ENCODE results near the gene MAD1L1. TPM values are rescaled to one million over a fixed set of nuclear protein-coding genes. Genes with fewer than 3 reads are reported as not detected.

The MAD1L1 gene
- total RNA-seq, 4 donors from 2014 or later = 18.4 to 39.1 (median 25.7) TPM

DNA sequence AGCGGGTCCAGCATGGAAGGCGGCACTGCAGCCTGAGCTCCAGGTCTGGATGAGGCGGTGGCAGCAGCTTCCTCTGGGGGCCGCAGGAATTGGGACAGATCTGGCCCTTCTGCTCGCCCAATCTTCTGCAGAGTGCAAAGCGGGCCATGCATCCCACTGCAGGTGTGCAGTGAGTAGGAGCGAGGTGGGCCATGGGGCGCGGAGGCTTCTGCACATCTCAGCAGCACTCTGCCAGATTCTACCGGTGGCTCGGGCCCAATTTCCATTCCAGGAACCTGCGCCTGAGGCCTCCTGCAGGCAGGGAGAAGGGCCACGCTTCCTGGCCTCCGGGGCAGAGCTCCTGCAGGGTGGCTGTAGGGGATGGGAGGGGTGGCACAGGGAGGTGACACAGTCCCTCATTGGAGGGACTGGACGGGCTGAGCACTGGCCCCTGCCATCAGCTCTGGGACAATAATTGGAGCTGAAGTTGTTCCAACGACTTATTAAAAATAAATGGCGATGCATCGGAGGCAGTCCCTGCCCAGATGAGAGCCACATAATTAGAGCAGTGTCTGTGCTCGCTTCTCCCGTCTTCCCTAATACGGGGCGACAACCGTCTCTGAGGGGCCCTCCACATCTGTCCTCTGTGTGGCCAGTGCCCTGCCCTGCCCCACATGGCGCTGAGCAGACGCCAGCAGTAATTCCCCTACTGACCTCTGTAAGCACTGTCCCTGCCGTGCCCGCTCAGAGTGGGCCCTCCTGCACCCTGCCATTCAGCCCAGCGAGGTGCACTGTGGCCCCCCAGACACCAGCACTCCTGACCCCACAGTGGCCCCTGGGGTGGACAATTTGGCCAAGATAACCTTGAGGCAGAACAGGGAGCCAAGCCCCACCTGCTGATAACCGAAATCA lies 365.1 kb downstream of the MAD1L1 start:
- DNase-seq (ENCODE audit: low spot score) (no peak), ATAC-seq (ENCODE audit: low FRiP score) (no peak)
- TF ChIP-seq, protein P1, sequence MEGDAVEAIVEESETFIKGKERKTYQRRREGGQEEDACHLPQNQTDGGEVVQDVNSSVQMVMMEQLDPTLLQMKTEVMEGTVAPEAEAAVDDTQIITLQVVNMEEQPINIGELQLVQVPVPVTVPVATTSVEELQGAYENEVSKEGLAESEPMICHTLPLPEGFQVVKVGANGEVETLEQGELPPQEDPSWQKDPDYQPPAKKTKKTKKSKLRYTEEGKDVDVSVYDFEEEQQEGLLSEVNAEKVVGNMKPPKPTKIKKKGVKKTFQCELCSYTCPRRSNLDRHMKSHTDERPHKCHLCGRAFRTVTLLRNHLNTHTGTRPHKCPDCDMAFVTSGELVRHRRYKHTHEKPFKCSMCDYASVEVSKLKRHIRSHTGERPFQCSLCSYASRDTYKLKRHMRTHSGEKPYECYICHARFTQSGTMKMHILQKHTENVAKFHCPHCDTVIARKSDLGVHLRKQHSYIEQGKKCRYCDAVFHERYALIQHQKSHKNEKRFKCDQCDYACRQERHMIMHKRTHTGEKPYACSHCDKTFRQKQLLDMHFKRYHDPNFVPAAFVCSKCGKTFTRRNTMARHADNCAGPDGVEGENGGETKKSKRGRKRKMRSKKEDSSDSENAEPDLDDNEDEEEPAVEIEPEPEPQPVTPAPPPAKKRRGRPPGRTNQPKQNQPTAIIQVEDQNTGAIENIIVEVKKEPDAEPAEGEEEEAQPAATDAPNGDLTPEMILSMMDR (IDR thresholded peaks at IDR 0.05) = no peak

DNA sequence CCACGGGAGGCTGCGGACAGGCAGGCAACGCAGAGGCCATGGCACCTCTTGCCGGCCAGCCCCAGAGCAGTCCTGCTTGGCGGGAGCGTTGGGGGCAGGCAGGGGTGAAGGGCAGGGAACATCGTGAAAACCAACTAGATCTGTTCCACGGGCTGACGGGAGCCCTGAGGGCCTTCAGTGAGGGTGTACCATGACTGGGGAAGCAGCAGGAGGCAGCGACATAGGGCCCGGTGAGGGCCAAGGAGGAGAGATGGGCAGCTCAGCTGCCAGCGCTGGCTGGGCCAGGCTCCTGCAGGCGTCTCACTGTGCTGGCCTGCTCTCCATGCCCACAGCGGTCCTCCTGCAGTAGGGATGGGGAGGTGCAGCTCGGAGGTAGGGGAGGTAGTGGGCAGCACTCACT lies 366.1 kb downstream of the MAD1L1 start:
- DNase-seq (ENCODE audit: low spot score) (no peak), ATAC-seq (ENCODE audit: low FRiP score) (no peak)
- TF ChIP-seq, protein P1 (IDR thresholded peaks at IDR 0.05) = no peak

DNA sequence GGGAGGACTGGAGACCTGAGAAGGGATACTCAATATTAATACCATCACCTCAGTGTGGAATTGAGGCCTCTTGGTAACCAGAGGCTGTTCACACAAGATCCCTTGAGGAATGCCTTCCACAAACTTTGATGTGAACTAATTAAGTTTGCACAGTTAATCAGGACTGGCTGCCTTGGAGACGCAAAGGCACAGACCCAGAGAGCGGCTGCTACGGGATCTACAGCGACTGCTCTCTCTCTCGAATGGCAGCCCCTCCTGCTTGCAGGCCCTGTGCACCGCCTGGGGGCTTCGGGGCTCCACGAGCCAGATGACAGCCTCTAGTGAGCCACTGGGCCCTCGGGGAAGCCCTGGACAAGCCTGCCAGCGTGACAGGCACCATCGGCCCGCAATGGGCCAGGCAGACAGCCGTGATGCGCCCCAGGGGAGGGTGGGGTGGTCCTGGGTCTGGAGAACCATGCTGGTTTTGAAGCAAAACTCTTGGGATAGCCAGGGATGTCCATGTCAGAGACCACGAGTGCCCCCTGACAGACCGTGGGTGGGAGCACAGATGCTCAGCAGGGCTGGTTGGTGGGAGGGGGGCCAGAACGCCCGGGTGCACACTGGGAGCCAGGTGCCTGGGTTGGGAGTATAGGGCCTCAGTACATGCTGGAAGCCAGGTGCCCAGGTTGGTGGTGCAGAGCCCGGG lies 367.0 kb downstream of the MAD1L1 start:
- ATAC-seq (ENCODE audit: low FRiP score) = no peak
- no peak for DNase-seq (ENCODE audit: low spot score)
- TF ChIP-seq, protein P1 (IDR thresholded peaks at IDR 0.05) = no peak

DNA sequence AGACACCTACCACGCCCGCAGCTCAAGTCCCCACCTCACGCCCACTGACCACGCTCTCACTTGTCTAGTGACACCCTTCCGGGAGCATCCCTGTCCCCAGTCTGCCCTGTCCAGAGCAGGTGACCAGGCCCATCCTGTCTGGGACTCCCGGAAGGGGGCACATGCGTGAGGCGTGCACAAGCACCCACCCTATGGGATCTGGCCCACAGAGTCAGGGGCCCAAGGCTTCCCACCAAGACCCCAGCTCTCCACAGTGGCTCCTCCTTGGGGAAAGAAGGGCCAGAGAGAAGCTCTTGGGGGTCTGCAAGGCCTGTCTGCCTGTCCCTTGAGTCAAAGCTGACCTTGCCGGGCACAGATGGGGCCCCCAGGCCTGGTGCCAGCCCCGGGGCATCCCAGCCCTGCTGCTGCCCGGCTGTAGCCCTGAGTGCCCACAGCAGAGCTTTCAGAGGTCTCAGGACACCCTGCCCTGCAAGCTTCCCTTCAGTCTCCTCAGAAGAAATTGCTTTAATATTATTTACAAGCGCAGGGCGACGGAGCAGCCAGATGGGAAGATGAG lies 367.7 kb downstream of the MAD1L1 start:
- DNase-seq (ENCODE audit: low spot score) = no peak
- TF ChIP-seq, protein P1 (IDR thresholded peaks at IDR 0.05) = no peak
- ATAC-seq (ENCODE audit: low FRiP score) = no peak

DNA sequence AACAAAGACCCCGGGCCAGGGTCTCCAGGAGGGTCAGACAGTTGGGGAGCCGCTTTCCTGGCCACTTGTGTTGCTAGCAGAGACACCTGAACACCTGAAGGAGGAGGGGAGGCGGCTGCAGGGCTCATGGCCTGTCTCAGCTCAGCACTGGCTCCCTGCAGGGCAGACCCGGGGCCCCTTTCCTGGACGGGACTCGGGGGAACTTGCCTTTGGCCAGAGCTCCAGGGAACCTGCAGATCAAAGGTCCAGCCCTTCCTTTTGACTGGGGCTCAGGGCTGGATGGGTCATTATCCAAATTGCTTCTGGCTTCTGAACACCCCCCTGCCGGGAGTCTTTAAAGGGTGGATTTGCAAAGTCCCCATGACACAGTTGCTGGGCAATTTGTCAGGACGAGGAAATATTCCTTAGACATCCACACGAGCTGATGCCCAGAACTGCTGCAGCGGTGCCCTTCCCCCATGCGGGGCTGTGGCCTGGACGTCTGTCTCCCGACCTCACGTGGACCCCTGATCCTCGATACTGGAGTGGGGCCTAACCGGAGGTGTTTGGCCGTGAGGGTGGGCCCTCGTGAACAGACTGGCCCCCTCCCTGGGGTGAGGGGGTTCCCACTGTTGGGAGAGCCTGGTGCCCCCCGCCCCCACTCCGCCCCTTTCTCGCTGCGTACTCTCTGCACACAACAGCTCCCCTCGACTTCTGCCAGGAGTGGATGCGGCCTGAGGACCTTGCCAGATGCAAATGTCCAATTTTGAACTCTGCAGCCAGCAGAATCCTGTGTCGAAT lies 368.4 kb downstream of the MAD1L1 start:
- no peak for DNase-seq (ENCODE audit: low spot score)
- TF ChIP-seq, protein P1 (IDR thresholded peaks at IDR 0.05) = no peak

DNA sequence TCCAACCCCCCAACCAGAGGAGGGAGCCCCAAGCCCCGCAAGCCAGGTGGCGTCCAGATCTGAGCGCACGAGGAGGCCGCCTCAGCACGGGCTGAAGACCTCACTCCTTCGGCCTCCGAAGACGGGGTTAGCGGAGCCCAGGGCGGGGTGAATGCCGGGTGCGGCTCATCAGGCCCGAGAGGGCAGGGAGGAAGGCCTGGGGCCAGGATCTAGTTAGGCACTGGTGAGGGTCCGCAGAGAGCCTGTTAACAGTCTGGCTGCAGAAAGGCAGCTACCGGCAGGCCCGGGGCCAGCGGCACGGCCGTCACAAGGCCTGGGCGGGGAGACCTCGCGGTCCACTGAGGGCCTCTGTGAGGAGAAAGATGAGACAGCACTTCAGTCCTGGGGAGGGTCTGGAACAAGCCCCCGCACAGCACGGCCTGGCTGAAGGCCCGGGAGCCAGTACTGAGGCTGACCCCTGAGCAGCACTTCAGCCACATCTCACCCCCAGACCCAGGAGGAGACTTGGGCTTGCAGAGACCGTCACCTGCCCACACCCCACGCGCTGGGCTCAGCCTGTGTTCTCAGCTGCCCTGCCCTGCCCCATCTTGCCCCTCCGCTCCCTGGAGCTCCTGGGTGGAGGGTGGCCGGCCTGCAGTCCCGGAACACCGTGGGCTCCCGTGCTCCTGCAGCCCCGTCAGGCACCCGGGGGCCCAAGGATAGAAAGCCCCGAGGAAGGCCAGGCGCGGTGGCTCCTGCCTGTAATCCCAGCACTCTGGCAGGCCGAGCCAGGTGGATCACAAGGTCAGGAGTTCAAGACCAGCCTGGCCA lies 369.4 kb downstream of the MAD1L1 start:
- DNase-seq (ENCODE audit: low spot score) = no peak
- TF ChIP-seq, protein P1 (IDR thresholded peaks at IDR 0.05) = no peak
- no peak for ATAC-seq (ENCODE audit: low FRiP score)

More for the DNA sequence above, 368.4 kb downstream of the MAD1L1 start:
- ATAC-seq (ENCODE audit: low FRiP score) = no peak
